Lung (tissue), 12 donors: ENCODE results near the gene DNHD1. TPM values are rescaled to one million over a fixed set of nuclear protein-coding genes. Genes with fewer than 3 reads are reported as not detected.

Source experiments
- ATAC-seq: fragments of 200-7000 bp; cut with Tn5 transposase; one replicate; pipeline ENCODE4 v1.9.1; 2020; ENCODE audit warnings: moderate number of reproducible peaks; ENCODE audit not compliant: insufficient read depth, low FRiP score
- DNase-seq, 3 donors: peaks; one replicate each; pipeline ENCODE4 v3.0.0-alpha.2; 2013 to 2017
- H3K27ac ChIP-seq, 2 donors: one replicate each; pipeline ENCODE4 v1.5.1; 2013; ENCODE audit warnings: mild to moderate bottlenecking in 2 of 2, moderate library complexity in 2 of 2, control low read depth in 1 of 2, inconsistent platforms in 1 of 2, low read depth in 1 of 2, low read length in 1 of 2
- H3K27me3 ChIP-seq, 3 donors: one replicate each; pipeline ENCODE4 v1.5.1; 2013; ENCODE audit warnings: low read length in 2 of 3; ENCODE audit not compliant: control insufficient read depth in 3 of 3, insufficient read depth in 3 of 3
- H3K36me3 ChIP-seq, 4 donors: one replicate each; pipeline ENCODE4 v1.5.1; 2013; ENCODE audit warnings: low read length in 4 of 4, mild to moderate bottlenecking in 1 of 4, moderate library complexity in 1 of 4; ENCODE audit not compliant: control insufficient read depth in 4 of 4, insufficient read depth in 4 of 4
- H3K4me1 ChIP-seq, 5 donors: one replicate each; pipeline ENCODE4 v1.5.1; 2013; ENCODE audit warnings: low read length in 5 of 5, mild to moderate bottlenecking in 2 of 5, moderate library complexity in 1 of 5; ENCODE audit not compliant: control insufficient read depth in 5 of 5, insufficient read depth in 5 of 5
- H3K4me3 ChIP-seq: one replicate; pipeline ENCODE4 v1.5.1; 2013; ENCODE audit warnings: mild to moderate bottlenecking, control low read depth, moderate library complexity
- H3K9ac ChIP-seq, 2 donors: one replicate each; pipeline ENCODE4 v1.5.1; 2013; ENCODE audit warnings: low read length in 2 of 2, control low read depth in 1 of 2; ENCODE audit not compliant: insufficient read depth in 1 of 2
- H3K9me3 ChIP-seq, 4 donors: one replicate each; pipeline ENCODE4 v1.5.1; 2013; ENCODE audit warnings: low read length in 3 of 4, mild to moderate bottlenecking in 1 of 4, moderate library complexity in 1 of 4; ENCODE audit not compliant: control insufficient read depth in 4 of 4, insufficient read depth in 3 of 4
- WGBS, 2 donors: extraction: QIAGEN DNeasy Blood & Tissue Kit; methylation state at CpG; one replicate each; pipeline ENCODE4 v1.1.7; 2013; 5-methylcytosine and 5-hydroxymethylcytosine counted together
- polyA plus RNA-seq, 2 donors: library from polyadenylated mRNA; stranded (reverse); fragments of 200-250 nt; gene quantifications; one replicate each; pipeline ENCODE4 v1.2.1, GENCODE V29; 2013
- total RNA-seq, 2 donors: library from RNA; depleted of rRNA in 1 of 2; stranded (reverse); fragments of >200 nt in 1 of 2; gene quantifications; one replicate each; pipeline ENCODE4 v1.2.1, GENCODE V29; 2014 to 2021
- TF ChIP-seq, protein P1 (sequence below): IDR thresholded peaks from 2 replicates; pipeline ENCODE4 v1.5.1; 2012; ENCODE audit warnings: mild to moderate bottlenecking; ENCODE audit errors: control extremely low read depth, extremely low read depth
- donor health status: control.
- donor health status: control.
- donor health status: Bipolar disorder and iron deficiency.
- donor health status: healthy.
- donor health status: DM: yes; HTN: yes; CAD: no.

Gene DNHD1
- total and polyA plus RNA-seq, 4 donors = 4.5 to 15.6 (median 12.0) TPM

DNA sequence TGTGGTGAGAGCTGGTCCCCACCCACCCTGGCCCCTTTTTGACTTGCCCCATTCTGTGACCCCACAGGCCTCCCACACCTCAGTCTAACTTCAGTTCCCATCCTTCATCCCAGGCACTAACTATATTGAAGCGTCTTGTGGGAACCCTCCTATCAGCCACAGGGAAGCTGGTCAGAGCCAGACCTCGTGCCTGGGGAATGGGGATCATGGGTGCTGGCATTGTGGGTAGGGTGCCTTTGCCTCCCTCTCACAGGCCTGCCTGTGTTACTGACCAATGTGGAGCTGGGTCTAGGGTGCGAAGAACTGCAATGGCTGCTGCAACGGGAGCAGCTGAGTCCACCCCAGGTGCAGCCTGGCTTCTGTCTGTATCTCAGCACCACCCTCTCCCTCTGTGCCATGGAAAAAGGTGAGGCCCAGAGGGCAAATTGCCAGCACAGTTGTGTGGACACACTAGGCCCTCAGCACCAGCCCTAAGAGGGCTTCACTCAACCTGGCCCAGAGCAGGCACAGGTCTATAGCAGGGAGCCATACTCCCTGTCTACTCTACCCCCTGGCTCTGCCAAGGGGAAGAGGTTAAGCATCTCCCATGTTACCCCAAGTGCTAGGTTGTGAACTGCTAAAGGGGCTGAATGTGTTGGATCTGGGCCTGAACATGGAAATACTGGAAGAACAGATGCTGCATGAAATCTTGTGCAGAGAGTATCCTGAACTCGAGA lies 69.1 kb downstream of the DNHD1 start:
- no peak for ATAC-seq
- no peak for DNase-seq
- Histone ChIP-seq H3K4me3 (no peak overlapping the region), H3K36me3 (peaks cover 0 to 9% (median 0%) of the 10 kb centered on the region in 4 donors), H3K9ac (no peak overlapping the region), H3K9me3 (no peaks in the 10 kb centered on the region), H3K27ac (no peak overlapping the region), H3K27me3 (no peaks in the 10 kb centered on the region), H3K4me1 (peaks cover 4 to 11% (median 7%) of the 10 kb centered on the region in 5 donors)
- TF ChIP-seq, protein P1, sequence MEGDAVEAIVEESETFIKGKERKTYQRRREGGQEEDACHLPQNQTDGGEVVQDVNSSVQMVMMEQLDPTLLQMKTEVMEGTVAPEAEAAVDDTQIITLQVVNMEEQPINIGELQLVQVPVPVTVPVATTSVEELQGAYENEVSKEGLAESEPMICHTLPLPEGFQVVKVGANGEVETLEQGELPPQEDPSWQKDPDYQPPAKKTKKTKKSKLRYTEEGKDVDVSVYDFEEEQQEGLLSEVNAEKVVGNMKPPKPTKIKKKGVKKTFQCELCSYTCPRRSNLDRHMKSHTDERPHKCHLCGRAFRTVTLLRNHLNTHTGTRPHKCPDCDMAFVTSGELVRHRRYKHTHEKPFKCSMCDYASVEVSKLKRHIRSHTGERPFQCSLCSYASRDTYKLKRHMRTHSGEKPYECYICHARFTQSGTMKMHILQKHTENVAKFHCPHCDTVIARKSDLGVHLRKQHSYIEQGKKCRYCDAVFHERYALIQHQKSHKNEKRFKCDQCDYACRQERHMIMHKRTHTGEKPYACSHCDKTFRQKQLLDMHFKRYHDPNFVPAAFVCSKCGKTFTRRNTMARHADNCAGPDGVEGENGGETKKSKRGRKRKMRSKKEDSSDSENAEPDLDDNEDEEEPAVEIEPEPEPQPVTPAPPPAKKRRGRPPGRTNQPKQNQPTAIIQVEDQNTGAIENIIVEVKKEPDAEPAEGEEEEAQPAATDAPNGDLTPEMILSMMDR = no peak
- WGBS, 2 donors = 93 to 98% methylated on average over 5 of the region's 5 CpGs

DNA sequence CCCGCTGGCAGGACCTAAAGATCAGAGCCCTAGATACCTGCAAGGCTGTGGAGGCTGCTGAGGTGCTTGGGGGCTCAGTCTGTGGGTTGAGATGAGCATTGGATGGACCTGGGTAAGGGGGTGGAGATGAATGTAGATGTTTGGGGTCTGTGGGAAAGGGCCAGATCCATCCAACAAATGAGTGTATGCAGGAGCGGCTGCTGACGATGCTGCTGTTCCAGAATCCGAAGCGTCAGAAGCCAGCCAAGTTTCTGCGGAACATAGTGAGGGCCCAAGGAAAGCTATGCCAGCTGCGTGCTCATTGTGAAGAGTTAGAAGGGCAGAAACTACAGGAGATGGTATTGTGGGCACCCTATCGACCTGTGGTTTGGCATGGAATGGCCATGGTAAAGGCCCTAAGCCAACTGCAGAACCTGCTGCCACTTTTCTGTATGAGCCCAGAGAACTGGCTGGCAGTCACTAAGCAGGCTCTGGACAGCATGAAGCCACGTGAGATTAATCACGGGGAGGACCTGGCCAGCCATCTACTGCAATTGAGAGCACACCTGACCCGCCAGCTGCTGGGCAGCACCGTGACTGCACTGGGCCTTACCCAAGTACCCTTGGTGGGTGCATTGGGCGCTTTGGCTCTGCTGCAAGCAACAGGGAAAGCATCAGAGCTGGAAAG lies 69.8 kb downstream of the DNHD1 start:
- Histone ChIP-seq H3K4me1 (peaks cover 4 to 11% (median 7%) of the 10 kb centered on the region in 5 donors), H3K27me3 (peaks cover 0 to 5% (median 0%) of the 10 kb centered on the region in 3 donors), H3K36me3 (peaks cover 0 to 9% (median 0%) of the 10 kb centered on the region in 4 donors), H3K9ac (no peak overlapping the region), H3K9me3 (no peaks in the 10 kb centered on the region), H3K27ac (no peak overlapping the region), H3K4me3 (no peak overlapping the region)
- ATAC-seq (no peak), DNase-seq (no peak)
- TF ChIP-seq, protein P1 = no peak
- 93% methylated on average over 13 of the region's 13 CpGs for WGBS, 2 donors

DNA sequence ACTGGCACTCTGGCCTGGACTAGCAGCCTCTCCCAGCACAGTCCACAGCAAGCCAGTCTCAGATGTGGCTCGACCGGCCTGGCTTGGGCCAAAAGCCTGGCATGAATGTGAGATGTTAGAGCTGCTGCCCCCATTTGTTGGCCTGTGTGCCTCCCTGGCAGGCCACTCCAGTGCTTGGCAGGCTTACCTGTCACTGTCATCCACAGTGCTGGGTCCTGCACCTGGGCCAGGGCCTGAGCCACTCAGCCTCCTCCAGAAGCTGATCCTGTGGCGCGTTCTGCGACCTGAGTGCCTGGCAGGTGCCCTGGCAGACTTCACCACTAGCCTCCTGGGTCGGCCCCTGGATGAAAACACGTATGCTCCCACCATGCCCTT lies 70.3 kb downstream of the DNHD1 start:
- H3K27me3 ChIP-seq = peaks cover 0 to 5% (median 0%) of the 10 kb centered on the region in 3 donors
- no peak for DNase-seq
- WGBS, 2 donors = 96% methylated on average over 7 of the region's 7 CpGs
- H3K4me1 ChIP-seq = peaks cover 4 to 11% (median 7%) of the 10 kb centered on the region in 5 donors
- ATAC-seq = no peak
- no peak overlapping the region for H3K4me3 ChIP-seq
- peaks cover 0 to 9% (median 0%) of the 10 kb centered on the region in 4 donors for H3K36me3 ChIP-seq
- no peak overlapping the region for H3K27ac ChIP-seq
- no peak overlapping the region for H3K9ac ChIP-seq
- TF ChIP-seq, protein P1 = no peak
- H3K9me3 ChIP-seq = no peaks in the 10 kb centered on the region
